Calu3 (cell line): ENCODE data around the gene ZEB2. TPM values are rescaled to one million over a fixed set of nuclear protein-coding genes. Genes with fewer than 3 reads are reported as not detected.

Source experiments
- BruUV-seq: library from RNA; stranded (reverse); fragments of 400-500 nt; replicated peaks from 2 replicates; lab custom pipeline; 2021; lab: Mats Ljungman, UMichigan
- CTCF ChIA-PET: fragments of 300-600 bp; sonication (Branson Sonifier 250); formaldehyde crosslinking; loops from one replicate; lab custom pipeline; 2022; ENCODE audit warnings: antibody characterized with exemption; lab: Charles Lee
- DNase-seq: peaks from one replicate; pipeline ENCODE4 v3.0.0; 2022
- H3K27ac Mint-ChIP-seq: one replicate; pipeline ENCODE4 v1.8.0; 2022; ENCODE audit warnings: mixed read lengths; ENCODE audit not compliant: unreplicated experiment
- H3K27me3 Mint-ChIP-seq: one replicate; pipeline ENCODE4 v1.8.0; 2022; ENCODE audit warnings: mixed read lengths; ENCODE audit not compliant: unreplicated experiment
- H3K36me3 Mint-ChIP-seq: one replicate; pipeline ENCODE4 v1.8.0; 2022; ENCODE audit warnings: mild to moderate bottlenecking, moderate library complexity, mixed read lengths; ENCODE audit not compliant: insufficient read depth, unreplicated experiment
- H3K4me1 Mint-ChIP-seq: one replicate; pipeline ENCODE4 v1.8.0; 2022; ENCODE audit warnings: mild to moderate bottlenecking, low read depth, mixed read lengths; ENCODE audit not compliant: unreplicated experiment
- H3K4me3 Mint-ChIP-seq: one replicate; pipeline ENCODE4 v1.8.0; 2022; ENCODE audit warnings: mild to moderate bottlenecking, low read depth, moderate library complexity, mixed read lengths; ENCODE audit not compliant: unreplicated experiment
- H3K9me3 Mint-ChIP-seq: one replicate; pipeline ENCODE4 v1.8.0; 2022; ENCODE audit warnings: low read depth, mixed read lengths; ENCODE audit not compliant: unreplicated experiment
- intact Hi-C: fragments of 100-400 bp; cut with micrococcal nuclease; formaldehyde crosslinking; loops from one replicate; pipeline ENCODE4 v1.10.0; 2022; ENCODE audit not compliant: unreplicated experiment
- total RNA-seq: library from RNA; stranded (reverse); gene quantifications from 2 replicates; pipeline ENCODE4 v1.2.3, GENCODE V29; 2022
- TF ChIP-seq, protein P1 (sequence below): fragments of 200-600 bp; IDR thresholded peaks from one replicate; pipeline ENCODE4 v1.8.0; 2022; ENCODE audit warnings: antibody characterized with exemption; ENCODE audit not compliant: unreplicated experiment

ZEB2 gene
- total RNA-seq, 1 experiment from 2014 or later = 0.97 TPM

DNA sequence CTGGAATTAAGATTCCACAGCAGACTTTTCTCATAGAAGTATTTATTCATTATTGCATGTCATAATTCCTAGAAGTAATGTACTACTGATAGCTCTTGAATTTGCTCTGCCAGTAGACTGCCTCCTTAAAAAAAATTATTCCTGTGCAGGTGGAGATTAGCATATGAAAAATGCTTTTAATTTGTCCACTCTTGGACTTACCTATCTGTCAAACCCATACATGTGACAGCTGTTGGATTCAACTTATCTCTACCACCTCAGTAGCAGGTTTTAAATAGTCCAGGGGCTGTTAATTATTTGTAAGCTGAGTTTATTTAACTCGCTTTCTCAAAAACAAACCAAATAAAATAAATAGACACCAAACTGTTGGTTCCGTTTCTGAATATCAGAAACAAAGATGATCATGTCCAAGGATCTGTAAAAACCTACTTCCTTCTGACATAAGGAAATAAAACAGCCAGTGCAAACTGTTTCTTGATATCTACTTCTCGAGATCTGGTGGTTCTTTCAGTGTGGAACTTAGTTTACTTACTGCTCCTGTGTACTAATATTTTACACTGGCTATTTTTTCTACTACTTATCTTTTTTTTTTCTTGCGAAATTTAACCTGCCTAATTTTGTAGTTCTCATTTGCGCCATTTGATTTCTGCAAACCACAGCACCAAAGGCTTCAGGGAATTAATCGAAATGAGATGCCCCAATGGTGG lies 44.2 kb downstream of the ZEB2 start:
- intact Hi-C loops = no loop called here
- DNase-seq = no peak
- Mint-ChIP-seq H3K9me3 (no peaks in the 10 kb centered on the region), H3K27ac (no peak overlapping the region), H3K4me3 (no peak overlapping the region), H3K36me3 (no peaks in the 10 kb centered on the region), H3K27me3 (no peaks in the 10 kb centered on the region), H3K4me1 (no peaks in the 10 kb centered on the region)
- BruUV-seq = no TSS peak
- TF ChIP-seq, protein P1, sequence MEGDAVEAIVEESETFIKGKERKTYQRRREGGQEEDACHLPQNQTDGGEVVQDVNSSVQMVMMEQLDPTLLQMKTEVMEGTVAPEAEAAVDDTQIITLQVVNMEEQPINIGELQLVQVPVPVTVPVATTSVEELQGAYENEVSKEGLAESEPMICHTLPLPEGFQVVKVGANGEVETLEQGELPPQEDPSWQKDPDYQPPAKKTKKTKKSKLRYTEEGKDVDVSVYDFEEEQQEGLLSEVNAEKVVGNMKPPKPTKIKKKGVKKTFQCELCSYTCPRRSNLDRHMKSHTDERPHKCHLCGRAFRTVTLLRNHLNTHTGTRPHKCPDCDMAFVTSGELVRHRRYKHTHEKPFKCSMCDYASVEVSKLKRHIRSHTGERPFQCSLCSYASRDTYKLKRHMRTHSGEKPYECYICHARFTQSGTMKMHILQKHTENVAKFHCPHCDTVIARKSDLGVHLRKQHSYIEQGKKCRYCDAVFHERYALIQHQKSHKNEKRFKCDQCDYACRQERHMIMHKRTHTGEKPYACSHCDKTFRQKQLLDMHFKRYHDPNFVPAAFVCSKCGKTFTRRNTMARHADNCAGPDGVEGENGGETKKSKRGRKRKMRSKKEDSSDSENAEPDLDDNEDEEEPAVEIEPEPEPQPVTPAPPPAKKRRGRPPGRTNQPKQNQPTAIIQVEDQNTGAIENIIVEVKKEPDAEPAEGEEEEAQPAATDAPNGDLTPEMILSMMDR = no peak
- CTCF ChIA-PET = no interaction called here

DNA sequence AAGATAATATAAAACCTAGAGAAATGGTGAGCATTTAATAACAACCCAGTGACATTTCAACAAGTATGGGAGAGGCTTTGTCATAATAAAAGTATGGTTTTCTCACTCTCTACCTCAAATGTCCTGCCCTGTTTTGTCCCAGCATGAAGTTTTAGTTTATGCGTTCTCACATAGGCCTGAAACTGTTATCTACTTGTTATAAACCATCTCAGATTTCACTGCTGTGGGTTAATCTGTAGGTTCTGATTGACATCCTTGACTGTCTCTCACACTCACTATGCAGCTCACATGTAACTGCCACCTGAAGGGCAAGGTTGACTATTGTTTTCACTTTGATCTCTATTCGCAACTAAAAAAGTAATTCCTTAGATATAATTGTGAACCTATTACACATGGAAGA lies 44.9 kb downstream of the ZEB2 start:
- H3K4me3 Mint-ChIP-seq = no peak overlapping the region
- no peak for DNase-seq
- TF ChIP-seq, protein P1 = no peak
- H3K9me3 Mint-ChIP-seq = no peaks in the 10 kb centered on the region
- intact Hi-C loops = no loop called here
- H3K27ac Mint-ChIP-seq = no peak overlapping the region
- no peaks in the 10 kb centered on the region for H3K4me1 Mint-ChIP-seq
- no TSS peak for BruUV-seq
- no peaks in the 10 kb centered on the region for H3K36me3 Mint-ChIP-seq
- CTCF ChIA-PET = no interaction called here
- H3K27me3 Mint-ChIP-seq = no peaks in the 10 kb centered on the region

- no peaks in the 10 kb centered on the region for H3K4me1 Mint-ChIP-seq
- TF ChIP-seq, protein P1 = no peak
- CTCF ChIA-PET = no interaction called here
- no TSS peak for BruUV-seq
- no peaks in the 10 kb centered on the region for H3K9me3 Mint-ChIP-seq
- H3K4me3 Mint-ChIP-seq = no peak overlapping the region
- H3K27ac Mint-ChIP-seq = no peak overlapping the region
- intact Hi-C loops = no loop called here
- no peaks in the 10 kb centered on the region for H3K27me3 Mint-ChIP-seq
- no peaks in the 10 kb centered on the region for H3K36me3 Mint-ChIP-seq
- no peak for DNase-seq
These were observed 45.9 kb downstream of the ZEB2 start for GRCh38 chr2:144474017-144474416.

DNA sequence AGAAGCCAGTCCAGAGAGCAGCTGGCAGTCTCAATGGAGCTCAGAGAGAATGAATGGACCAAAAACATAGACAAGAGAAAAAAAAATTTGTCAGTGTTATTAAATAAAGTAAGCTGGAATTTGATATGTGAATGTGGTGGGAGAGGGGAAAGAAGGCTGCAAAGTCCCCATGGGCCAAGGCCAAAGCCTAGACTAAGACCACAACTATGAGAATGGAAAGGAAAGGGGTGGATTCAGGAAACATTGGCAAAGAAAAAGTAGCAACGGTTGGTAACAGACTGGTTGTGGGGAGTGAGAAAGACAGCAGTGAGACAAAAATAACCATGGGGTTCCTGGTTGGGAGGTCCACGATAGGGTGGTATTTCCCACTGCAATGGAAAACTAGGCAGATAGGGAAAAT lies 47.0 kb downstream of the ZEB2 start:
- intact Hi-C loops = no loop called here
- TF ChIP-seq, protein P1 = no peak
- H3K9me3 Mint-ChIP-seq = no peaks in the 10 kb centered on the region
- no peaks in the 10 kb centered on the region for H3K27me3 Mint-ChIP-seq
- no peak for DNase-seq
- no peak overlapping the region for H3K27ac Mint-ChIP-seq
- no TSS peak for BruUV-seq
- H3K4me1 Mint-ChIP-seq = no peaks in the 10 kb centered on the region
- no peak overlapping the region for H3K4me3 Mint-ChIP-seq
- CTCF ChIA-PET = no interaction called here
- H3K36me3 Mint-ChIP-seq = no peaks in the 10 kb centered on the region
